GM23338 (cell line): ENCODE measurements around the gene EYA2. TPM values are rescaled to one million over a fixed set of nuclear protein-coding genes. Genes with fewer than 3 reads are reported as not detected.

ENCODE experiments used
- ATAC-seq: fragments of 200-7000 bp; cut with Tn5 transposase; 3 replicates; pipeline ENCODE4 v1.9.1; 2020
- DNase-seq: peaks from one replicate; pipeline ENCODE4 v3.0.0-alpha.2; 2015; ENCODE audit warnings: low spot score
- H2AFZ ChIP-seq: fragments of 200-600 bp; sonication (generic); 2 replicates; pipeline ENCODE4 v1.8.0; 2016; ENCODE audit warnings: antibody characterized with exemption, mild to moderate bottlenecking, moderate library complexity
- H3F3A ChIP-seq: fragments of 200-600 bp; sonication (generic); replicated peaks from 2 replicates; pipeline ENCODE4 v1.8.0; 2017; ENCODE audit warnings: antibody characterized with exemption, mixed run types, low read depth
- H3K27ac ChIP-seq: fragments of 200-600 bp; sonication (generic); 2 replicates; pipeline ENCODE4 v1.6.1; 2016; ENCODE audit warnings: low read depth
- H3K27me3 ChIP-seq: fragments of 200-600 bp; sonication (generic); 2 replicates; pipeline ENCODE4 v1.8.0; 2016; ENCODE audit warnings: mild to moderate bottlenecking, mixed run types, moderate library complexity; ENCODE audit not compliant: insufficient read depth
- H3K36me3 ChIP-seq: fragments of 200-600 bp; sonication (generic); 2 replicates; pipeline ENCODE4 v1.8.0; 2016; ENCODE audit warnings: mild to moderate bottlenecking; ENCODE audit not compliant: insufficient read depth
- H3K4me1 ChIP-seq: fragments of 200-600 bp; sonication (generic); 2 replicates; pipeline ENCODE4 v1.8.0; 2016; ENCODE audit warnings: mild to moderate bottlenecking, moderate library complexity; ENCODE audit not compliant: insufficient read depth
- H3K4me2 ChIP-seq: fragments of 200-600 bp; sonication (generic); 2 replicates; pipeline ENCODE4 v1.7.1; 2017; ENCODE audit warnings: mixed run types
- H3K4me3 ChIP-seq: fragments of 200-600 bp; sonication (generic); 2 replicates; pipeline ENCODE4 v1.6.1; 2016; ENCODE audit warnings: mixed run types
- H3K79me2 ChIP-seq: fragments of 200-600 bp; sonication (generic); replicated peaks from 2 replicates; pipeline ENCODE4 v1.8.0; 2017; ENCODE audit warnings: mild to moderate bottlenecking; ENCODE audit not compliant: insufficient read depth
- H3K9me2 ChIP-seq: fragments of 200-600 bp; sonication (generic); 2 replicates; pipeline ENCODE4 v1.8.0; 2017; ENCODE audit not compliant: insufficient read depth
- H4K20me1 ChIP-seq: fragments of 200-600 bp; sonication (generic); replicated peaks from 2 replicates; pipeline ENCODE4 v1.8.0; 2017; ENCODE audit warnings: mild to moderate bottlenecking; ENCODE audit not compliant: insufficient read depth
- H3K27ac Mint-ChIP-seq: 2 replicates; pipeline ENCODE4 v1.8.0; 2020; ENCODE audit warnings: inconsistent platforms, mild to moderate bottlenecking, moderate library complexity, mixed read lengths
- H3K27me3 Mint-ChIP-seq: 3 replicates; pipeline ENCODE4 v1.8.0; 2022; ENCODE audit warnings: low read depth, mild to moderate bottlenecking, moderate library complexity, mixed read lengths, inconsistent platforms; ENCODE audit not compliant: insufficient read depth, poor library complexity
- H3K36me3 Mint-ChIP-seq: 3 replicates; pipeline ENCODE4 v1.8.0; 2021; ENCODE audit warnings: low read depth, mild to moderate bottlenecking, inconsistent platforms, moderate library complexity, mixed read lengths
- H3K4me1 Mint-ChIP-seq: 3 replicates; pipeline ENCODE4 v1.8.0; 2020; ENCODE audit warnings: mild to moderate bottlenecking, inconsistent platforms, mixed read lengths
- H3K4me3 Mint-ChIP-seq: 3 replicates; pipeline ENCODE4 v1.8.0; 2021; ENCODE audit warnings: moderate library complexity, mild to moderate bottlenecking, inconsistent platforms, mixed read lengths
- H3K9me3 Mint-ChIP-seq: 3 replicates; pipeline ENCODE4 v1.8.0; 2020; ENCODE audit warnings: moderate library complexity, mild to moderate bottlenecking, inconsistent platforms, mixed read lengths
- CTCF ChIP-seq, 2 experiments: fragments of 200-600 bp in 1 of 2; sonication (generic) in 1 of 2; conservative IDR thresholded peaks; 2 replicates each; pipeline versions ENCODE4 v1.5.1 to v1.6.1; 2016 to 2017; ENCODE audit warnings: antibody characterized with exemption in 2 of 2, low read depth in 2 of 2, mild to moderate bottlenecking in 2 of 2, moderate library complexity in 1 of 2
- JUNB ChIP-seq: IDR thresholded peaks from one replicate; pipeline ENCODE4 v1.6.1; 2016; ENCODE audit warnings: antibody characterized with exemption; ENCODE audit not compliant: unreplicated experiment
- NANOG ChIP-seq: IDR thresholded peaks from 2 replicates; pipeline ENCODE4 v1.6.1; 2016; ENCODE audit warnings: antibody characterized with exemption, borderline replicate concordance
- REST ChIP-seq: IDR thresholded peaks from one replicate; pipeline ENCODE4 v1.6.1; 2018; ENCODE audit warnings: antibody characterized with exemption; ENCODE audit not compliant: unreplicated experiment
- ZNF114 ChIP-seq: fragments of 250-450 bp; sonication (Bioruptor Pico); IDR thresholded peaks from 2 replicates; pipeline ENCODE4 v1.5.0; 2020; ENCODE audit warnings: mild to moderate bottlenecking, moderate library complexity
- ZNF462 ChIP-seq: fragments of 250-450 bp; sonication (Bioruptor Pico); IDR thresholded peaks from 2 replicates; pipeline ENCODE4 v1.5.0; 2020; ENCODE audit warnings: mild to moderate bottlenecking, moderate library complexity
- polyA plus RNA-seq: library from polyadenylated mRNA; unstranded; fragments of >200 nt; fragmentation: Nextera tagmentation; extraction: Ambion mirVana; gene quantifications from 2 replicates; pipeline ENCODE4 v1.2.1, GENCODE V29; 2016
- total RNA-seq: library from RNA; depleted of rRNA; stranded (reverse); fragments of >200 nt; shearing (Covaris generic); gene quantifications from 2 replicates; pipeline ENCODE4 v1.2.3, GENCODE V29; 2014

The EYA2 gene
- total and polyA plus RNA-seq, 2 experiments from 2014 or later = 0.50 to 0.56 TPM

- Histone ChIP-seq H3K9me2 (no peaks in the 10 kb centered on the region), H2AFZ (no peak overlapping the region), H3K4me2 (no peak overlapping the region), H3K79me2 (no peaks in the 10 kb centered on the region), H3K36me3 (no peaks in the 10 kb centered on the region), H3K27ac (no peak overlapping the region), H4K20me1 (no peaks in the 10 kb centered on the region), H3K4me1 (peaks cover 9% of the 10 kb centered on the region), H3K27me3 (no peaks in the 10 kb centered on the region), H3F3A (no peaks in the 10 kb centered on the region), H3K4me3 (no peak overlapping the region)
- Mint-ChIP-seq H3K27ac (no peak overlapping the region), H3K4me1 (peaks cover 18% of the 10 kb centered on the region), H3K4me3 (no peak overlapping the region), H3K36me3 (no peaks in the 10 kb centered on the region; the same call in 2 of the 3 replicates), H3K27me3 (peaks cover 4% of the 10 kb centered on the region), H3K9me3 (peaks cover 9% of the 10 kb centered on the region; the same call in 1 of the 3 replicates)
- TF ChIP-seq CTCF (conservative IDR thresholded peaks at IDR 0.05; ENCODE audit: low read depth in 2 of 2) (no peak), REST (no peak), NANOG (no peak), ZNF114 (CRISPR knock-in tag) (no peak), ZNF462 (CRISPR knock-in tag) (no peak), JUNB (no peak)
- ATAC-seq = no peak
- DNase-seq = no peak
Observed at GRCh38 chr20:46999801-47000465, 105.3 kb downstream of the EYA2 start.
